Fibroblast of the aortic adventitia (primary cell): ENCODE measurements around the gene ERG. TPM values are rescaled to one million over a fixed set of nuclear protein-coding genes. Genes with fewer than 3 reads are reported as not detected.

Experiments used
- DNase-seq: peaks from one replicate; pipeline ENCODE4 v3.0.0-alpha.2; 2010; ENCODE audit warnings: low read depth
- H3K4me3 ChIP-seq: 2 replicates; pipeline ENCODE4 v1.5.1; 2011; ENCODE audit warnings: low read depth, mild to moderate bottlenecking, control low read depth, low read length, moderate library complexity
- CTCF ChIP-seq: IDR thresholded peaks from 2 replicates; pipeline ENCODE4 v1.5.1; 2011; ENCODE audit warnings: mild to moderate bottlenecking, low read length, control low read depth, inconsistent platforms; ENCODE audit not compliant: insufficient read depth
- total RNA-seq: library from RNA; depleted of rRNA; stranded (reverse); fragments of >200 nt; gene quantifications from 2 replicates; pipeline ENCODE4 v1.2.3, GENCODE V29; 2012; ENCODE audit warnings: low replicate concordance

Gene ERG
- total RNA-seq, 1 donor: 9.9 TPM

GRCh38 chr21:38455403-38455802 is 42.9 kb downstream of the ERG start:
- peak; percentile 83 for DNase-seq
- no peak overlapping the region for H3K4me3 ChIP-seq
- no peak for TF ChIP-seq CTCF

- no peak for DNase-seq
- H3K4me3 ChIP-seq: no peak overlapping the region
- TF ChIP-seq CTCF: no peak
Observed at GRCh38 chr21:38454702-38455101, 43.6 kb downstream of the ERG start.

DNA sequence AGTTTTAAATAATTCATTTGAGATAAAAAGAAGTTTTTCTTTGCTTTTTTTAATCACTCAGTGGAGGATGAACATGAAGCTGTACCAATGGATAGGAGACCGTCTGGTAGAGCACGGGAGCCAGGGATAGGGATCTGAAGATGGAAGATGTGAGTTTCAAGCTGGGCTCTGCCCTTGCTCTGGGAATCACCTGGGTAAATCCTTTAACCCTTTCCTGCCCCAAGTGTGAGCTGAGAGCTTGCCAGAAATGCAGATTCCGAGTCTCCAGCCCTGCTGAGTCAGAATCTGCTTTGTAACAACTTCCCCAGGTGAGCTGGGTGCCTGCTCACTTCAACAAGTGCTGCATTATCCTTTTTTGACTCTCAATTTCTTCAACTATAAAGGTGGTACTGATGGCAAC is 44.1 kb downstream of the ERG start:
- DNase-seq: no peak
- no peak overlapping the region for H3K4me3 ChIP-seq
- TF ChIP-seq CTCF: no peak

DNA sequence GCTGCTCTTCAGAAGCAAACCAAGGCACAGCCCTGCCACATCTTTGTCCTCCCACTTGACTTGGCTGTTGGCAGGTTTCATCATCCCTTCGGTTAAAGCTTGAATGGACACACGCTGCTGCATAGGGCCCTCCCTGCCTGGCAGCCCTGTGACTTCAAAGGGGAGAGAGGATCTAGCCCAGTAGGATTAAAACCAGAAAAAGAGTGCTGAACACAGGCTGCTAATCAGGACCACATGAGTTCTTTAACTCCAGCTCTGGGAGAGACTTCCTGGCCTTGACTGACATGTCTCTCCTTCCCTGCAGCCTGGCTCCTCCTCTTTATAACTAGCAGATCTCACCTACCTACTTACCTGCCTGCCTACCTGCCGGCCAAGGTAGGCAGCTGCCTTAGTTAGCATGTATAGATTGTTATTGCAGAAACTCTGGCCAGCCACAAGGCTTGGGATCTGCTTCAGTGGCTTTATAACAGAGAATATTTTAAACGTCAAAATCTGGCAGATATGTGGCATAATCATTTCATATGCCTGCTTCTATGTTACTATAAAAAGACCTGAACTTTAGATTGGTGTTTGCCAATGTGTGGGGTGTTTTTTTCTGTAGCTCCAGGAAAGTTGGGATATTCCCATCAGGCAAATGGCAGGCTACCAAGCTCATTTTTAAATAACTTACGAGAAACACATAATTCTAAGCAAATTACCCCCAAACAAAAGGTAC is 49.4 kb downstream of the ERG start:
- H3K4me3 ChIP-seq: no peak overlapping the region
- no peak for TF ChIP-seq CTCF
- peak; percentile 62 for DNase-seq

DNA sequence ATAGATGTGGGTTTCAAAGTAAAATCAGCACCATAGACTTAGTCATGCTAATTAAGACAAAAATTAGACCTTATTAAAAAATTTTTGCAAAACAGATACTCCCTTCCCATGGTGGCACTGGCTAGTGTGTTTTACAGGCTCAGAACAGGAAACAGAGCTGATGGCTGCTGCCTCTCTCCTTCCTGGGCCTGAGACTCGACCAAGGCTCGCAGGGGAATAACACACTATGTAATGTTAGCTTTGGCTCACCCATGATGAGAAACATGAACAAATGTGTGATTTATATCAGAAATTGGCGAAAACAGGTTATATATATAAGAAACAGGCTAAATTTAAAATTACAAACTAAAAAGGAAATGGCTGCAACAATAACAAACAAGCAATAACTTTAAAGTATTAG is 50.7 kb downstream of the ERG start:
- no peak for TF ChIP-seq CTCF
- no peak overlapping the region for H3K4me3 ChIP-seq
- DNase-seq: no peak

GRCh38 chr21:38444691-38445090 is 53.6 kb downstream of the ERG start:
- no peak overlapping the region for H3K4me3 ChIP-seq
- TF ChIP-seq CTCF: no peak
- no peak for DNase-seq

DNA sequence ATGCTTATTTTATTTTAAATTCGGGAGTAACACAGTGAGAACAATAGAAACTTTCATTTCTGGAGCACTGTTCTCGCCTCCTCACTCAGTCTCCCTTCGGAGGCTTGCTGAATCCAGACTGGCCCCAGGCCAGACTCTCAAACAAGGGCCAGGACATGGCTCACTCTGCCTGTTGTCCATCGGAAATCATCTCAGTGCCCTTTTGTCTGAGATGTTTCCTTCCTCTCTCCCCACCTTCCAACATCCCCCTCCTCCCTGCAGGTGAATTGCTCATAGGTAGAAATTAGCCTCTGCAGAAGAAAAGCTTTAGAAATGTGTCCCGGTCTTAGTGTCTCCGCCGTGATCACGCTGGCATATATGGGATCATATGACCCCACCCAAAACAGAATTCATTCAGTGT is 55.2 kb downstream of the ERG start:
- no peak for TF ChIP-seq CTCF
- H3K4me3 ChIP-seq: no peak overlapping the region
- DNase-seq: no peak
